Mesothelial cell of epicardium (in vitro differentiated cells): Measurements from ENCODE around the gene KCNMA1. TPM values are rescaled to one million over a fixed set of nuclear protein-coding genes. Genes with fewer than 3 reads are reported as not detected.

Source experiments
- DNase-seq, 2 experiments: peaks; one replicate each; pipeline ENCODE4 v3.0.0; 2021; ENCODE audit warnings: low spot score in 2 of 2; ENCODE audit not compliant: unreplicated experiment in 2 of 2
- H3K27ac Mint-ChIP-seq: 2 replicates; pipeline ENCODE4 v1.8.0; 2021; ENCODE audit warnings: mixed read lengths
- H3K27me3 Mint-ChIP-seq: 2 replicates; pipeline ENCODE4 v1.8.0; 2021; ENCODE audit warnings: low read depth, mixed read lengths
- H3K36me3 Mint-ChIP-seq: 2 replicates; pipeline ENCODE4 v1.8.0; 2021; ENCODE audit warnings: mixed read lengths
- H3K4me1 Mint-ChIP-seq: 2 replicates; pipeline ENCODE4 v1.8.0; 2021; ENCODE audit warnings: mixed read lengths
- H3K4me3 Mint-ChIP-seq: 2 replicates; pipeline ENCODE4 v1.8.0; 2021; ENCODE audit warnings: mild to moderate bottlenecking, moderate library complexity, mixed read lengths
- H3K9me3 Mint-ChIP-seq: 2 replicates; pipeline ENCODE4 v1.8.0; 2021; ENCODE audit warnings: mixed read lengths
- CTCF ChIP-seq: fragments of 200-600 bp; sonication (generic); IDR thresholded peaks from one replicate; pipeline ENCODE4 v1.5.0; 2021; ENCODE audit warnings: antibody characterized with exemption; ENCODE audit not compliant: unreplicated experiment
- total RNA-seq: library from RNA; stranded (reverse); gene quantifications from 3 replicates; pipeline ENCODE4 v1.2.1, GENCODE V29; 2021

KCNMA1 gene
- total RNA-seq, 1 donor from 2014 or later: 44.0 TPM

- Mint-ChIP-seq H3K27me3 (no peaks in the 10 kb centered on the region), H3K9me3 (no peaks in the 10 kb centered on the region), H3K4me1 (peaks cover 26% of the 10 kb centered on the region), H3K36me3 (no peaks in the 10 kb centered on the region), H3K27ac (no peak overlapping the region), H3K4me3 (no peak overlapping the region)
- no peak for DNase-seq
- TF ChIP-seq CTCF: no peak
Observed at GRCh38 chr10:77393821-77394501, 243.6 kb downstream of the KCNMA1 start.

DNA sequence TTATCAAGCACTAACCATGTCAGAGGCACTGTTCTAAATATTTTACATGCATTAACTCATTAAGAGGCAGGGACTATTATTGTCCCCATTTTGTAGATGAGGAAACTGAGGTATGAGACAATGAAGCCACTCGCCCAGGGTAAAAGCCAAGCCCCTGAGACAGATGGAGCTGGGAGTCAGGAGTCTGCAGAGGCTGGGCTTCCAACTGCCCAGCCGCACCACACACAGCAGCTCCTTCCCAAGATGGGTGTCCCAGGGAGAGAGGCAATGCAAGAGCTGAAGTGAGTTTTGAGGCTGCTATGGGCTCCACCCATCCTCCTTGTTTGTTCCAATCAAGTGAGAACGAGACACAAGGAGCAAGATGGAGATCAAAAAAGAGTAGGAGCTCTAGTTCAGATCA is 244.2 kb downstream of the KCNMA1 start:
- H3K9me3 Mint-ChIP-seq: no peaks in the 10 kb centered on the region
- H3K36me3 Mint-ChIP-seq: no peaks in the 10 kb centered on the region
- no peak for TF ChIP-seq CTCF
- no peak overlapping the region for H3K4me3 Mint-ChIP-seq
- H3K4me1 Mint-ChIP-seq: peaks cover 30% of the 10 kb centered on the region
- no peak for DNase-seq
- no peaks in the 10 kb centered on the region for H3K27me3 Mint-ChIP-seq
- no peak overlapping the region for H3K27ac Mint-ChIP-seq

- no peaks in the 10 kb centered on the region for H3K36me3 Mint-ChIP-seq
- no peak for DNase-seq
- H3K27me3 Mint-ChIP-seq: no peaks in the 10 kb centered on the region
- H3K4me1 Mint-ChIP-seq: peaks cover 34% of the 10 kb centered on the region
- H3K4me3 Mint-ChIP-seq: no peak overlapping the region
- H3K9me3 Mint-ChIP-seq: no peaks in the 10 kb centered on the region
- TF ChIP-seq CTCF: no peak
- H3K27ac Mint-ChIP-seq: peak overlapping the region; percentile 23
Observed at GRCh38 chr10:77392851-77393250, 244.8 kb downstream of the KCNMA1 start.

DNA sequence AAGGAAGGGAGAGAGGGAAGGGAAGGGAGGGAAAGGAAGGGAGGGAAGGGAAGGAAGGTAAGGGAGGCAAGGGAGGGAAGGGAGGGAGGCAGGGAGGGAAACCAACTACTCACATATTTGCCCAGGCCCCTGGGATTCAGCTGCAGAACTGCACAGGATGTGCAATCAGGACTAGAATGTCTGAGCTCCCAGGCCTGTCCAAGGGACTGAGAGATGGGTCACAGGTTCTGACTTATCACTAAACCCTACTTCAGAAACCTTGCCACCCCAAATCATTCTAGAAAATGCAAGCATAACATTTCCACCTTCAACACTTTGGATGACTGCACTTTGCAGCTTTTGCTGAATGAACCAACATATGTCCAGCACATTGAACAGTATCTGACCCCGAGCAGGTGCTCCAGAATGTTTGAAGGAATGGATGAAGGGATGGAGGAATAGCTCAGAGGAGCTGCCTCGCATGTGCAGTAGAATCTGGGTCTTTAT is 245.3 kb downstream of the KCNMA1 start:
- Mint-ChIP-seq H3K4me3 (no peak overlapping the region), H3K9me3 (no peaks in the 10 kb centered on the region), H3K27ac (no peak overlapping the region), H3K27me3 (no peaks in the 10 kb centered on the region), H3K36me3 (no peaks in the 10 kb centered on the region), H3K4me1 (peaks cover 36% of the 10 kb centered on the region)
- DNase-seq: no peak
- no peak for TF ChIP-seq CTCF

- peak; percentile 71 to 87 for DNase-seq
- H3K4me3 Mint-ChIP-seq: no peak overlapping the region
- no peaks in the 10 kb centered on the region for H3K9me3 Mint-ChIP-seq
- peak; percentile 41 for TF ChIP-seq CTCF
- peaks cover 38% of the 10 kb centered on the region for H3K4me1 Mint-ChIP-seq
- no peaks in the 10 kb centered on the region for H3K27me3 Mint-ChIP-seq
- H3K36me3 Mint-ChIP-seq: no peaks in the 10 kb centered on the region
- peak overlapping the region; percentile 55 for H3K27ac Mint-ChIP-seq
Observed at GRCh38 chr10:77391605-77392235, 245.9 kb downstream of the KCNMA1 start.
